Measurements from ENCODE around the gene MS4A4A.
A peak's percentile ranks its signal among the peaks of the same experiment; 100 is the strongest.

Gene MS4A4A

DNA sequence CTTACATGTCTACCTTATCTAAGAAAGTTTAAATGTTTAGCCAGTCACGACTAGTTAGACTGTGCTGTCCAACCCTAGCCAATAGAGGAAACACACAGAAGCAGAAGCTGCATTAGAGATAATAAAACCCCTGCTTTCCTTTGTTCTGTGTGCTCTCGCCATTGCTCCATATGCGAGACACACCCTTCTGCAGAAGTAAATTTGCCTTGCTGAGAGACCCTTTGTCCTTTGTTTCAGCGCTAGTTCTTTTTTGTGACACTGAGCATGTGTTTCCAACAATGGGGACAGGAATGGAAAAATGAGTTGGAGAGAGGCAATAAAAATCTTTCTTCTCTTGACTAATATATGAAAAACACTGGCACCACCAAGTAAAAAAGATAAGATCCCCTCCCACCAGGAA is 19.5 kb upstream of the MS4A4A start:
- TF ChIP-seq, protein P1, sequence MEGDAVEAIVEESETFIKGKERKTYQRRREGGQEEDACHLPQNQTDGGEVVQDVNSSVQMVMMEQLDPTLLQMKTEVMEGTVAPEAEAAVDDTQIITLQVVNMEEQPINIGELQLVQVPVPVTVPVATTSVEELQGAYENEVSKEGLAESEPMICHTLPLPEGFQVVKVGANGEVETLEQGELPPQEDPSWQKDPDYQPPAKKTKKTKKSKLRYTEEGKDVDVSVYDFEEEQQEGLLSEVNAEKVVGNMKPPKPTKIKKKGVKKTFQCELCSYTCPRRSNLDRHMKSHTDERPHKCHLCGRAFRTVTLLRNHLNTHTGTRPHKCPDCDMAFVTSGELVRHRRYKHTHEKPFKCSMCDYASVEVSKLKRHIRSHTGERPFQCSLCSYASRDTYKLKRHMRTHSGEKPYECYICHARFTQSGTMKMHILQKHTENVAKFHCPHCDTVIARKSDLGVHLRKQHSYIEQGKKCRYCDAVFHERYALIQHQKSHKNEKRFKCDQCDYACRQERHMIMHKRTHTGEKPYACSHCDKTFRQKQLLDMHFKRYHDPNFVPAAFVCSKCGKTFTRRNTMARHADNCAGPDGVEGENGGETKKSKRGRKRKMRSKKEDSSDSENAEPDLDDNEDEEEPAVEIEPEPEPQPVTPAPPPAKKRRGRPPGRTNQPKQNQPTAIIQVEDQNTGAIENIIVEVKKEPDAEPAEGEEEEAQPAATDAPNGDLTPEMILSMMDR (IDR thresholded peaks at IDR 0.05), result no peak
- no peaks in the 10 kb centered on the region for H3K36me3 ChIP-seq (ENCODE audit: control insufficient read depth, insufficient read depth, low read length)
- H3K4me2 ChIP-seq (ENCODE audit: low read length), result no peak overlapping the region
- H3K27ac ChIP-seq, result no peak overlapping the region
- no peaks in the 10 kb centered on the region for H3K4me1 ChIP-seq
- H2AFZ ChIP-seq, result no peak overlapping the region
- H3K79me2 ChIP-seq, result no peaks in the 10 kb centered on the region
- H3K9ac ChIP-seq, result no peak overlapping the region
- no peaks in the 10 kb centered on the region for H3K27me3 ChIP-seq (ENCODE audit: control insufficient read depth, insufficient read depth, low read length)
- no peaks in the 10 kb centered on the region for H3K9me3 ChIP-seq (ENCODE audit: control insufficient read depth, low read length)
- H3K4me3 ChIP-seq (ENCODE audit: low read depth, low read length), result no peak overlapping the region

DNA sequence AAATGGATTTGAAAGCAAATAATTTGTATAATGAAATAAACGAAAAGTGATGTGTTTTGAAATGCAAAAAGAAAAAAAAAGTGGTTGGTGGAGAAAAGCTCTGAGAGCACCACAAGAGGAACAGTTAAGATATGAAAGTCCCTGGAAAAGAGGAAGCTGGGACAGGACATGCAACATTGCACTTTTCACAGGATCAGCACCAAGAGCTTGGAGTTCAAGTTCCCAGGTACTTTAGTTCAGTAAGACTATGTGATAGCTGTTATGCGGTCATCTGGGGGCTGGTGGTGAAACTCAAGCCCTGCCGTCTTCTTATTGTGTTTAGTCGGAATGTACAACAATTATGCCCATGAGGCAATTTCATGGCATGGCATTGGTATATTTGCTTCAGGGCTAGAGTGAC is 17.1 kb upstream of the MS4A4A start:
- Histone ChIP-seq H3K4me3 (ENCODE audit: low read depth, low read length) (no peak overlapping the region), H3K27me3 (ENCODE audit: control insufficient read depth, insufficient read depth, low read length) (no peaks in the 10 kb centered on the region), H2AFZ (no peak overlapping the region), H3K79me2 (no peaks in the 10 kb centered on the region), H3K9me3 (ENCODE audit: control insufficient read depth, low read length) (no peaks in the 10 kb centered on the region), H3K4me1 (no peaks in the 10 kb centered on the region), H3K4me2 (ENCODE audit: low read length) (no peak overlapping the region), H3K27ac (no peak overlapping the region), H3K36me3 (ENCODE audit: control insufficient read depth, insufficient read depth, low read length) (no peaks in the 10 kb centered on the region), H3K9ac (no peak overlapping the region)
- TF ChIP-seq, protein P1 (IDR thresholded peaks at IDR 0.05), result no peak

DNA sequence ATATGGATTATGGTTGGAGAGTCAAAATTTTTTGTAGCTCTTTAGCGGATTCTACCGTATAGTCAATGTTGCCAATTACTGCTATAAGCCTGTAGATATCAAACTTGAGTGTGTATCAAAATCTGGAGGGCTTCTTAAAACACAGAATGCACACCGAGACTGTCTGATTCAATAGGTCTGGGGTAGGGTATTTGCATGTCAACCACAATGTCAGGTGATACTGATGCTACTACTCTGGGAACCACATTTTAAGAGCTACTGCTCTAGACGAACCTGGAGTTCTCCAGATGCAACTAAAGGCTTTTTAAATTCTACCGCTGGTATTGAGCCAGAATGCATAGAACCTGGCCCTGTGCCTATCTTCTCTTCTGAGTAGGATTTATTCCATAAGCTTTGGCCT is 15.8 kb upstream of the MS4A4A start:
- no peaks in the 10 kb centered on the region for H3K79me2 ChIP-seq
- no peak overlapping the region for H3K4me3 ChIP-seq (ENCODE audit: low read depth, low read length)
- H3K4me2 ChIP-seq (ENCODE audit: low read length), result no peak overlapping the region
- no peaks in the 10 kb centered on the region for H3K4me1 ChIP-seq
- no peak overlapping the region for H3K27ac ChIP-seq
- H3K36me3 ChIP-seq (ENCODE audit: control insufficient read depth, insufficient read depth, low read length), result no peaks in the 10 kb centered on the region
- TF ChIP-seq, protein P1 (IDR thresholded peaks at IDR 0.05), result no peak
- no peaks in the 10 kb centered on the region for H3K27me3 ChIP-seq (ENCODE audit: control insufficient read depth, insufficient read depth, low read length)
- H3K9ac ChIP-seq, result no peak overlapping the region
- H3K9me3 ChIP-seq (ENCODE audit: control insufficient read depth, low read length), result no peaks in the 10 kb centered on the region
- no peak overlapping the region for H2AFZ ChIP-seq

DNA sequence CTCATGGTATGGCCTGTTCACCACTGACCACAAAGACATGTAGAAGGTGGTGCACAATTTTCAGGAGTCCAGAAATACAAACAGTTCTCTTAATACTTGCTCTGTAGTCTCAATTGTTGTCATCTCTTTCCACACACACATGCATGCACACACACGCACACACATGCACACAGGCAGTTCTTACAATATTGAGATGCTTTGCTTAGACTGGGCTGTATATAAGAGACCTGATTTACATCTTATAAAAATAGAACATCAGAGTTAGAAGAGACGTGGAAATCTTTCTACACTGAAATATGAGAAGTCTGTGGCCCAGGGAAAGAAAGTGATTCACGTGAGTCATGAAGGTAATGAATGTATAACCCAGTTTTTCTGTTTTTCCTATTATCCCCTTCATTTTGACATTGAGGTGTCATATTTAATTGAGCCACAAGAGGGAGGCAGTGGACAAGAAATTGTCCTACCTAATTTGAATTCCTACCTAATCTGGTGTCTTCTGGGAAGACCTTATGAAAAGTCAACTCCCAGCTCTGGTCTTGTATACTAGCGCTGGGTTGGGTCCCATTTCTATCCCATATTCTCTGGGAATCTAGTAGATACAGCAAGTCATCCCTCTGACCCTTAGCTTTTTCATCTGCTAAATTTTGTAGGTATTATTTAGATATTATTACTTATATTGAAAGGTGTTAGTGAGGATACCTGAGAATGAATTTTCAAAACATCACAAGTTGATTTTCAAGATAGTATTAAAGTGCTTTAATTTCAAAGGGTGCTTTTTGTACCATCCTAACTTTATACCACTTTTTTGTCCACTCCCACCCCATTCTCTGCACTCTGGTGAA is 14.9 kb upstream of the MS4A4A start:
- H2AFZ ChIP-seq, result no peak overlapping the region
- TF ChIP-seq, protein P1 (IDR thresholded peaks at IDR 0.05), result peak; percentile 38
- H3K9me3 ChIP-seq (ENCODE audit: control insufficient read depth, low read length), result no peaks in the 10 kb centered on the region
- no peaks in the 10 kb centered on the region for H3K27me3 ChIP-seq (ENCODE audit: control insufficient read depth, insufficient read depth, low read length)
- H3K9ac ChIP-seq, result no peak overlapping the region
- H3K79me2 ChIP-seq, result no peaks in the 10 kb centered on the region
- no peak overlapping the region for H3K27ac ChIP-seq
- H3K4me2 ChIP-seq (ENCODE audit: low read length), result no peak overlapping the region
- H3K36me3 ChIP-seq (ENCODE audit: control insufficient read depth, insufficient read depth, low read length), result no peaks in the 10 kb centered on the region
- H3K4me3 ChIP-seq (ENCODE audit: low read depth, low read length), result no peak overlapping the region
- H3K4me1 ChIP-seq, result no peaks in the 10 kb centered on the region

DNA sequence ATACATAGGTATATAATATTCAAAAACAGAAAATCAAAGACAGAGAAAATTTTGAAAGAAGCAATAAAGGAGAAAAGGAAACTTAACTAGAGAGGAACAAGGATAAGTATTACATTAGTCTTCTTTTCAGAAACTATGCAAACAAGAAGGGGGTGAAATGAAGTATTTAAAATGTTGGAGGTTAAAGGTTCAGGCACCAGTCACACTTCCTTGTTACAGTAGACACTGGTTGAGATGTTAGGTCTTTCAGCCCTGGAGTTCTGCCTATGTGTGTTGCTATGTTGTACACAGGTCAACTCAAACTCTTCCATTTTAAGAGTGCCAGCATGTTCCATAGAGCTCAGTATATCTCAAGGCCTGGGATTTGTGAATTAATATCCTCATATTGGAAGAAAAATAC is 6.0 kb upstream of the MS4A4A start:
- no peaks in the 10 kb centered on the region for H3K4me1 ChIP-seq
- no peaks in the 10 kb centered on the region for H3K9me3 ChIP-seq (ENCODE audit: control insufficient read depth, low read length)
- H3K4me3 ChIP-seq (ENCODE audit: low read depth, low read length), result no peak overlapping the region
- no peak overlapping the region for H3K4me2 ChIP-seq (ENCODE audit: low read length)
- no peaks in the 10 kb centered on the region for H3K79me2 ChIP-seq
- no peaks in the 10 kb centered on the region for H3K36me3 ChIP-seq (ENCODE audit: control insufficient read depth, insufficient read depth, low read length)
- H2AFZ ChIP-seq, result no peak overlapping the region
- no peaks in the 10 kb centered on the region for H3K27me3 ChIP-seq (ENCODE audit: control insufficient read depth, insufficient read depth, low read length)
- H3K27ac ChIP-seq, result no peak overlapping the region
- no peak overlapping the region for H3K9ac ChIP-seq
- TF ChIP-seq, protein P1 (IDR thresholded peaks at IDR 0.05), result no peak
